DLD1 (cell line): ENCODE measurements around the gene DCHS1.

Source experiments
- in situ Hi-C: cut with HindIII; loops from 2 replicates; pipeline ENCODE4 v1.10.0; 2017; ENCODE audit warnings: low sequenced_read_pairs

DCHS1 gene

DNA sequence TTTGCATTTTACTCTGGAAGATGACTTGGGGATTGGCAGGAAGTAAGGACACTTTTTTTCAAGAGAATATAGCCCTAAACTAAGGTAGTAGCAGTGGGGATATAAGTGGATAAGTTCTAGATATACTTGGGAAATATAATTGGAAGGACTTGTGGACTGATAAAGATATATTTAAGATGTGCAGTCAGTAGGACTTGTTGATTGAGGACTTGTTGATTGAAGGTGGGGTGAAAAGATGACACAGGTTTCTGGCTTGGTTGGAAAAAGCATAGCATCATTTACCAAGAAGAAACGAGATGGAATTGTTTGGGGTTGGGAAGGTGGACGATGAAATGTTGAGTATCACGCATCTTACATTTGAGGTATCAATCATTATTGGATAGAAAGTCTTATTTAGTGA is 42.1 kb downstream of the DCHS1 start:
- in situ Hi-C loops = loop anchor here (10.0 kb wide), 1 partner anchor 209 kb away; no protein-coding TSS in a partner anchor

DNA sequence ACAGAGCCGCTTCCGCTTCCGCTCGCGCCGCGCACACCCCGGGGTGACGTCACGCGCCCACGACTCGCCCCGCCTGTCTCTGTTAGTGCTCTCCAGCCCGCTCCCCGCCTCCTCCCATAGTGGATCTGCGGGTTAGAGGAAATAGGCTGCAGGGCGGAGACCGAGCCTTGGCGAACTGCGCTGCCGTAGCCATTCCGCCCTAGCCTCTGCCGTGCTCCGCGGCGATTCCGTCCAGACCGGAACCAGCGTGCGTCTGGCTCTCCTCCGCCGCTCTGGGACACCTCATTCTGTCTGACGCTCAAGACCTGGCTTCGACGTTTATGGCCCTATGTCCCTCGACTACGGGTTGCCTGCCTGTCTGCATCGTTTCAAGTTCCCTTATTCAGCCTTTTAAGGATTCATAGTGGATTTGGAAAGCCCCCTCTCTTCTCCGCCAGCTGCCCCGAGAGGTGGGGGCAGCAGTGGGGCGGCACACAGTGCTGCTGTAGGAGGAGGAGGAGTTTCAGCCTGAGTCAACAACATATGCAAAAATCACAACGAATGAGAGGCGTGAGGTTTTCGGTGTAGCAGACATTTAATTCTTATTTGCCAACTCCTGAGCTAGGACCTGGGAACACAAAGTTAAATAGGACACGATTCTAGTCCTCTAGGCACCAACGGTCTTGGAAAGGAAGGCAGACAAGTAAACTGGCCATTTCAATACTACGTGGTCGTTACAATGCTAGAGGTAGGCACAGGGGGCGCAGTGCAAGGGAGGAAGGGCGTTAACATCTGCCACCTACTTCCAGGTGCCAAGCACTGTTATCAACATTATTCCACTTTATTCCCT is 43.2 kb downstream of the DCHS1 start, which contains the start of gene TAF10:
TAF10 (minus strand) TSS at position 4 of the 829 bp plus-strand sequence. CDS start 27 bp downstream, outside the sequence.
- in situ Hi-C loops = loop anchor here (10.0 kb wide), 1 partner anchor 208 kb away; no protein-coding TSS in a partner anchor

DNA sequence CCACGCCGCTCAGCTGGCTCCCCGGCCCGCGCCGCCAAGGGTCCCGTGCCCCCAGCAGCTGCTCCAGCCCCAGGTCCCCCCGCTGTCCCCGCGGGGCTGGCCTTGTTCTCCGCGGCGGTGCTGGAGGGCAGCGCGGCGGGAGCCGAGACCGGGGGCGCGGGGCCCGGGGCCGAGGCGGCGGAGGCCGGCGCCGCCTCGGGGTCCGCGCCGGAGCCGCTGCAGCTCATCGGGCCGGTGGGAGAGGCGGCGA is 43.7 kb downstream of the DCHS1 start:
- in situ Hi-C loops = loop anchor here (10.0 kb wide), 1 partner anchor 207 kb away; no protein-coding TSS in a partner anchor

DNA sequence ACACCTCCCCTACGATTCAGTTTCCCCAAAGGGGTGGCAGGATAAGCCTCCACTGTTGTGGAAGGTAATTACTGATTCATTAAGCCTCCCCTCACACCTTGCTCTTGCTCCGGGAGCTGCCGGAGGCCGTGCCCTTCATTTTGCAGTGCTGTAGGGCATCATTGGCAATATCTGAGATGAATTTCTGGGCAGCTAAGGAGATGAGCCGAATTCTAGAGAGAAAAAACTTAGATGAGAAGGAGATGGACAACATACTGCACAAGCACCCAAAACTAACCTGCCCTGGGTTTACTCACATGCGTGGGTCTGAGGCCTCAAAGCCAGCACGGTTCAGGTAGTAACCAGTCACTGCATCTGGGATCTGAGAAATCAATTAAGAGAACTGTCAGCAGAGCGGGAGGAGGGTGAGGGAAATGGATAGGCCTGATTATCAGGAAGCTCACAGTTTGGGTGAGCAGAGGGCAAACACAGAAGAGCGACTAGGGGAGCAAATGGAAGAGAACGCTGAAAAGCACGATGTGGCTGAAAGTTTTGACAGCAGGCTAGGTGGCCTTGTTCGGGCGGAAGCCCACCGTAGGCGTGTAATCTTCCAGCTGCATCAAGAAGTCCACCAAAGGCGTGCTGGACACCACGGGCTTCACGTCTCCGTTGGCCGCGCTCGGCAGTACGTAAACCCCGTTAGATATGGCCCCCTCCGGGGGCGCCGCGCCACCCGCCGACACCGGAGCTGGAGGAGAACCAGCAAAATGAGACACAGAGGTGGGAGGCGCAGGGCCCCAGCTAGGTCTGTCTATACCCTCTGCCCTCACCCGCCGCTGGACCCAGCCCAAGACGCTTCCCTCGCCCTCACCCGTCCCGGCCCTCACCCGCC is 44.3 kb downstream of the DCHS1 start:
- in situ Hi-C loops = loop anchor here (10.0 kb wide), 1 partner anchor 207 kb away; no protein-coding TSS in a partner anchor

DNA sequence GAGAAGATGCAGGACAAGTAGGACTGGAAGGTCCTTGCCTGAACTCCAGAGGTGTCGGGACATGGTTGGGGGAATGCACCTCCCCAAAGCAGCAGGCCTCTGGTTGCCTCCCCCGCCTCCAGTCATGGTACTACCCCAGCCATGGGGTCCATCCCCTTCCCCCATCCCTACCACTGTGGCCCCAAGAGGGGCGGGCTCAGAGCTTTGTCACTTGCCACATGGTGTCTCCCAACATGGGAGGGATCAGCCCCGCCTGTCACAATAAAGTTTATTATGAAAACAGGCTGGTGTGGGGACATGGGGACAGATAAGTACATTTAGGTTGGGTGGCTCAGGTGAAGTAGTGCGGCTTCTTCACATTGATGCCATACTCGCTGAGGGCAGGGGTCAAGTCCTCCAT is 45.0 kb downstream of the DCHS1 start:
- in situ Hi-C loops = loop anchor here (10.0 kb wide), 1 partner anchor 206 kb away; no protein-coding TSS in a partner anchor

DNA sequence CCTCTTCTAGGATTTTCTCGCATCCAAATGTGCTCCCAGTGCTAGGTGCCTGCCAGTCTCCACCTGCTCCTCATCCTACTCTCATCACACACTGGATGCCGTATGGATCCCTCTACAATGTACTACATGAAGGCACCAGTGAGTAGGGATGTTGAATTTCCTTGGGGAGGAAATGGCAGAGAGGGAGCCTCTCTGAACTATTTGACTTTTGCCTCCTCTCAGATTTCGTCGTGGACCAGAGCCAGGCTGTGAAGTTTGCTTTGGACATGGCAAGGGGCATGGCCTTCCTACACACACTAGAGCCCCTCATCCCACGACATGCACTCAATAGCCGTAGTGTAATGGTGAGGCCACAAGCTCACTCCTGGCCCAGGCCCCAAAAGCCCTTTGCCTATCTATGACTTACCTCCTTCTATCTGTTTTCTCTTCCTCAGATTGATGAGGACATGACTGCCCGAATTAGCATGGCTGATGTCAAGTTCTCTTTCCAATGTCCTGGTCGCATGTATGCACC is 46.0 kb downstream of the DCHS1 start:
- in situ Hi-C loops = loop anchor here (10.0 kb wide), 1 partner anchor 205 kb away; no protein-coding TSS in a partner anchor

DNA sequence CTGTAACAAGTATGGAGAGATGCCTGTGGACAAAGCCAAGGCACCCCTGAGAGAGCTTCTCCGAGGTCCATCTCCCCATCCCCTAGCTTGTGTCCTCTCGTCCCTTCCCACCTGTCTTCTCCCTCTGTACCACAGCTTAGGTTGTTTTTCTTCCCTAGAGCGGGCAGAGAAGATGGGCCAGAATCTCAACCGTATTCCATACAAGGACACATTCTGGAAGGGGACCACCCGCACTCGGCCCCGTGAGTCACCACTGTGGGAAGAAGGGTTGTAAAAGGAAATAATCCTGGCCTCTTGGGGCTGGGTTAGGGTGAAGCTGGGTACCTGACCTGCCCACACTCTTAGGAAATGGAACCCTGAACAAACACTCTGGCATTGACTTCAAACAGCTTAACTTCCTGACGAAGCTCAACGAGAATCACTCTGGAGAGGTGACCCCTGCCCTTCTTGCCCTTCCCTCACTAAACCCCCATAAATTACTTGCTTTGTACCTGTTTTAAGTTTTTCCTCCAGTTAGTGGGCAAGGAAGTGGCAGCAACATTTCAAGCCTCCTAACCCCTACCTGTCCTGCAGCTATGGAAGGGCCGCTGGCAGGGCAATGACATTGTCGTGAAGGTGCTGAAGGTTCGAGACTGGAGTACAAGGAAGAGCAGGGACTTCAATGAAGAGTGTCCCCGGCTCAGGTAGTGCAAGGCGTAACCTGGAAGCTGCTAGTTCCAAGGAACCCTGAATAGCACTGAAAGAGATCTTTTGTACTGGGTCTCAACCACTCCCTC is 46.7 kb downstream of the DCHS1 start:
- in situ Hi-C loops = no loop called here

DNA sequence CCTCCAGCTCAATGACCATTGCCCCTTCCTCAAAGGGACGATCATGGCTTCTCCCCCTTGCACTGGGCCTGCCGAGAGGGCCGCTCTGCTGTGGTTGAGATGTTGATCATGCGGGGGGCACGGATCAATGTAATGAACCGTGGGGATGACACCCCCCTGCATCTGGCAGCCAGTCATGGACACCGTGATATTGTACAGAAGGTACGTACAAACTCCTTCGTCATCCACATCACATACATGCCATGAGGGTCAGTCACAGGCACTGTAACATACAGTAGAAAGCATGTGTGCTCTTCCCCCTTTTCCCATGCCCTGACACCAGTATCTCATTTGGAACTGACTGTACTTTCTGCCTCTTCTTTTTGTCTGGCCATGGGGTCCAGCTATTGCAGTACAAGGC is 47.6 kb downstream of the DCHS1 start:
- in situ Hi-C loops = no loop called here

DNA sequence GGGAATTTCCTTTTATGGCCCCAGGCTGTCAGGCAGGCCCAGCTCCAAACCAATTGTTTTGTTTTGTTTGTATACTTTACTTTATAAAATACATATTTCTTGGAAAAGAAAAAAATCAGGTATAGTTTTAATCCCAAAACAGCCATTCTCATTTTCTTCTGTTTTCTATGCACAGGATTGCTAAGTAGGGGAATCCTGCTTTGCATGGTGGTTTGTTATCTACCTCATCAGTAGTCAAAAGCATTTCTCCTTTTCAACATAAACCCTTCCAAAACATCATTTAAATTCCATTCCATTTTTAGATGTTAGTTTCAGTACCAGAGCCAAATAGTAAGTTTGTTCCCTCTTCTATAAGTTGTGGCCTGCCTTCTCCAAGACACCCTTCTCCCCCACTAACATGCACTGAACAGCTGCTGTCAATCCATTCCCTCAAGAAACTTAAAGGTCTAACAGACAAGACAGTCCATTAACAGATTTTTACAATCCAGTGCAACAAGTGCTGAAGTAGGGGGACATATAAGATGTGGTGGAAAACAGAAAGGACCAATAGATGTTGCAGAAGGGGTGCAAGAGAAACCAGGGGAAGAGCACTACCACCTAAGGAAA is 48.3 kb downstream of the DCHS1 start:
- in situ Hi-C loops = no loop called here

DNA sequence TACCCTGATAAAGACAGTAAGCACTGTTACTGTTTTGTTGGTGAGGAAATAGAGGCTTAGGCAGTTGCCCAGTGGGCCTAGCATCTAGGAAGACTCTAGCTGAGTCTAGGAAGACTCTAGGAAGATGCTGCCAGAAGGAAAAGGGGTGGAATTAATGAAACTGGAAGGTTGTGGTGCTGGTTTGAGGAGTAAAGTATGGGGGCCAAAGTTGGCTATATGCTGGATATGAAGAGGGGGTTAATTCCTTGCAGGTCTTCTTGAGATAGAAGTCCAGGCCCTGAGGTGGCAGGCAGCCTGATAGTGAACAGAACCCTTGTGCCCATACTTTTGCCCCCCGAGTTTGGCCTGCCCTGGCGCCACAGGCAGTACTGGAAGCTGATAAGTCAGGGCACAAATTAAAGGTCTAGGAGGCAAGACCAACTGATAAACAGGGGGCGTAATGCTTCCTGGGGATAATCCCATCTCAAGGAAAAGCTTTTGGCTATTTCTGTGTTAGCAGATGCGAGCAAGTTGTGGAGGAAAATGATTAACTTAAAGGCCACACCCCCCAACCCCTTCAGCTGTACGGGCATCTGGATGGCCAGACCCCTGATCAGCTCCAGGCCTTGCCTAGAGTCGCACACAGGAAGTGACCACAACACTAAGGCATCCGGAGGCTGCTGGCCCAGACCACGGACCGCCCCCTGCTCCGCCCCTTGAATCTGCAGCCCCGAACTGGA is 49.0 kb downstream of the DCHS1 start:
- in situ Hi-C loops = no loop called here

DNA sequence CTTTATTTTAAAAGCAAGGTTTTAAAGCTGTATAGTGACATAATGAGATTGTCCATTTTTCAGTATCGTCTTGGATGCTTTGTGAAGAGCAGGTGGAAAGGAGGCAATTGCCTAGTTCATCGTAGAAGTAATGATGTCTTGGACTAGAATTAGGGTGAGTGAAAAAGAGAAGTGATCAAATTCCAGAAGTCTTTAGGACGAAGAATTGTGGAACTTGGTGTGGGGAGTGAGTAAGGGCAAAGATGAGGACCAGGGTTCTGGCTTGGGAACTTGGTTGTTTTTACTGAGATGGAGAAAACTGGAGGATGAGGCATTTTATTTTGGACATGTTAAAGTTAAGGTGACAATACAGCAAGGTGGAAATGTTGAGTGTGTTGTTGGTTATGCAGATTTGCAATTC is 50.8 kb downstream of the DCHS1 start:
- in situ Hi-C loops = no loop called here

DNA sequence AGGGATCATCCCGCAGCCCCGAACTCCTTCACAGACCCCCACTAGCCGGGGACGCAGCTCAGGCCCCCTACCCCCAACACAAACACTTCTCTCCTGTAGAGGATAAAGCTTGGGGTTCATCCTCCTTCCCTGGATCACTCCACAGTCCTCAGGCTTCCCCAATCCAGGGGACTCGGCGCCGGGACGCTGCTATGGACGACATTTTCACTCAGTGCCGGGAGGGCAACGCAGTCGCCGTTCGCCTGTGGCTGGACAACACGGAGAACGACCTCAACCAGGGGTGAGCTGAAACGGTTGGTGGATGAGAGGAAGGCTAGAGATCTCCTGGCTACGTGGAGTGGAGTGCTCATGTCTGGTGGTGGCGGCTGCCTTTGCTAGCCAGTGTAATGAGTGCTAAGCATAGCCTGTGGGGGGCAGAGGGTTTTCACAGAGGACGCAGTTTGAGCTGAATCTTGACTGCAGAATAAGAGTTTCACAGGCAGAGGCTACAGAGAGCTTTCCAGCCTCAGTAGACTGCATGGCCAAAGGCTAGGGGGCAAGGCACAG is 51.5 kb downstream of the DCHS1 start:
- in situ Hi-C loops = no loop called here

DNA sequence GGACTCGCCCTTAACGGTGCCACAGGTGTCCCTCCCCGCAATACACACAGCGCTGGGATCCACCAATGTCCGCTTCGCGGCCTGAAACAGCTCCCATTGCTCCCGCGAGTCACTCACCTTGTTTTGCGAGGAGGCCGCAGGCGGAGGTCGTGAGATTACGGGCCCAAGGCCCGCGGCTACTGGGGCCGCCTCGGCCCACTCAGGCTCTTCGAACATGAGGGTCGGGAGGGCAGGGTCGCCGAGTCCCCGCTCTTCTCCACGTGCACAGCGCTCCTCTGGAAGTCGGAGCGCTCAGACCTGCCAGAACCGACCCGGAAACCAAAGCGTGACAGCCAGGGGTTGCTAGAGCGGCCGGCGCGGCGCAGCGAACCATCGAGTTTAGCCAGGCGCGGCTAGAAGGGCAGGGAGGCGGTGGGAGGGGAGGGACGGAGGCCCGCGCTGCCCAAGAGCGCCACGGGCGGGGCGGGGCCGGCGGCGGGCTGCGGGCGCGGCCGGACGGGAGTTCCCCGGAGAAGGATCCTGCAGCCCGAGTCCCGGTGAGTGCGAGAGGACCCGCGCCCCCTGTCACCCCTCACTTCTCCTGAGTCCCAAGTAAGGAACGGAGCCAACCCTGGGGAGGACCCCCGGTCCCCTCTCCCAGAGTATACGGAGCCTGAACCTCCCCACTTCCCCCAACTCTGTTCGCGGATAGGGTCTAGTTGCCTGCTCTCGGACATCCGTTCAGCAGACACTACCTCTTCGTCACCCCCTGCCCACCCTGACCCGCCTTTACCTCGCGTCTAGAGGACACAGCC is 52.1 kb downstream of the DCHS1 start, which contains the start of the genes ILK and RRP8:
ILK (plus strand) TSS at position 488 of the 794 bp plus-strand sequence. CDS start 498 bp downstream, outside the sequence.
RRP8 (minus strand) TSS at position 330 of the 794 bp plus-strand sequence; CDS start at position 216, 114 bp downstream.
- in situ Hi-C loops = no loop called here

DNA sequence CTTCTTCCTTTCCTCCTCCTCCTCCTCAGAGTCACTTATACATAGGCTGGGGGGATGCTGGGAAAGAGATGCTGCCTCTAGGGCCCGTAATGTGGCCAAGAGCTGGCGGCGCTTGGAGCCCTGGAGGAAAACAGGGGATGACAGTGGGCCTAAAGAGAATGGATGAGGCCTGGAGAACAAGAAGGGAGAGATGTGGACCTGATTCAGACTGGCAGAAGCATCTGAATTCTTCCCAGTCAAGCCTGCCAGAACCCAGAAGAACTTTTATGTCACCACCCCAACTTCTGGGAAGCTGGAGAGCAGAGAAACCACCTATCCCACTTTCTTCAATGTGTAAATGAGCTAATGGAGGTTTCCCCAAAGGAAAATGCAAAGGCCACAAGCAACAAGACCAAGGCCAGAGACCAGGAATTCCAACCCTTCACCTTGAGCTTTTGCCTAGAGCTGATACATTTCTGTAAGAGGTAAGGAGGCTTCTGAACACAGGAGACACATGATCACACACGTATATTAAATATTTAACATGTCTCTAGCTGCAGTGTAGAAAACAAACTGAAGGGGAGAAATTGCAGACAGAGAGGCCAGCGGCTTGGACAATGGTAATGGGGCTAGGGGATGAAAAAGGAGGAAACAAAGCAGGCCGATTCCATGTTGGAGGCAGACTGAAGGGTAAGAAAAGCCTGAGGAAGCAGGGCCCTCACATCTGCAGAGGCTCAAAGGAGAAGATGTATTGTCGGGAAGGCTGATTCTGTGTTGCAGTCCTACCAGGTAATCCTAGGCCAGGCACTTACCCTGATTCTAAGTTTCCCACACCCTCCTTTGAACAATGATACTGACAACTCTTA is 53.3 kb downstream of the DCHS1 start:
- in situ Hi-C loops = no loop called here

DNA sequence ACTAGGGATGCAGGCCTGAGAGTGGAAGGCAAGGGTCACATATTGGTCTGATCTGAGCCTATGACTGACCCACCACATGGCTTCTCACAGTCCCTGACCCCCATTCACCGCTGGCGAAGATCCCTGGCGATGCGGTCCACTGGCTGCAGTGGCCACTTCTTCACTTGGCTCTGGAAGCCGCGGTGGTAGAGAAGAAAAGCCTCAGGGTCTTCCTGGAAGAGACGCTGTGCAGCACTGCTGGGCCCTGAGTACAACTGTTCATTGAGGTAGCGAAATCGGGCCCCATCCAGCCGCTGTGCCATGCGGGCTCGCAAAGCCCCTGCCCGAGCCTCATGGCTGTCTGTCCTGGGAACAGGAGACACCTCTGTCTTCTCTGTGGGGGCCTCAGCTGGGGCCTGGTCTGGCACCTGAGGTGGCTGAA is 54.6 kb downstream of the DCHS1 start:
- in situ Hi-C loops = no loop called here

DNA sequence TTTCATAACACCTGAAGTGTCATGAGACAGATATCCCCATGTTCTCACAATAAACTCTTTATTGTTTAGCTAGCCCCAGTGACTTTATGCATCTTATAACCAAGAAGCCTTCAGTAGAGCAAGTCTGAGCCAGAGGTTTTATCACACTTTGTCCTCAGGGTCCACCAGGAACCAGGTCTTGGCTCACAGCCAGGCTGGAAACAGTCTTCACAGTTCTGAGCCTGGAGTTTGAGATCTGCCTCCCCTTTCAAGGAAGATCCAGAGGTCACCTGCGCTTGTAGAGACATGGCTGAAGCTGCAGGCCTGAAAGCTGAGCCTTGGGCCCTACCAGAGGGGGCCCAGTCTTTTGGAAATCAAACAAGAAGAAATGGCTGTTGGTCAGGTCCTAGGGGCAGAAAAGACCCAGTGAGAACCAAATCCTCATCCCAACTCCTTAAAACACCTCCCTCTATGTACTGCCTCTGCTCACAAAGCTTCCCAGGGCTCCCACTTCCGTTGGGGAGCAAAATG is 55.7 kb downstream of the DCHS1 start:
- in situ Hi-C loops = no loop called here

DNA sequence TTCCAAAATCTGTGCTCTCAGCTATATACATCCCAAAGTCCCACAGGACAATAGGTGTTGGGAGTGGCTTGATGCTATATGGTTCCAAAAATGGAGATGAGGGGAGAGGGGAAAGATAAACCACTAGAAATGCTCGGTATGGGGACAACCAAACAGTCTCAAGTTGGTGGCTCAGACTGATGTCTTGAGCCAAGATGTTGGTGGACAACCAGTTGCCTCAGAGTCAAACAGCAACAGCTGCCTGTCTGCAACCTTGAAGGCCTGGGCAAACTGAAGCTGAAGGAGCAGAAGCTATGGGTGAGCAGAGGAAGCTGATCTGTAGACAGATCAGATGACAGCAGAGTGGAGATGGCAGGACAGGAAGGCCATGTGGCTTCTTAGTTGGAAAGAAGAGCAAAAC is 56.2 kb downstream of the DCHS1 start:
- in situ Hi-C loops = no loop called here
